IgD-negative memory B cell (primary cell): ENCODE measurements around the gene FRMD4A. TPM values are rescaled to one million over a fixed set of nuclear protein-coding genes. Genes with fewer than 3 reads are reported as not detected.
A peak's percentile ranks its signal among the peaks of the same experiment; 100 is the strongest.

Experiments used
- H3K27ac Mint-ChIP-seq, 3 donors: one replicate each; pipeline ENCODE4 v1.8.0; 2020 to 2022; ENCODE audit warnings: mild to moderate bottlenecking in 3 of 3, mixed read lengths in 3 of 3, moderate library complexity in 1 of 3
- H3K27me3 Mint-ChIP-seq: one replicate; pipeline ENCODE4 v1.8.0; 2021; ENCODE audit warnings: mixed read lengths
- H3K36me3 Mint-ChIP-seq: one replicate; pipeline ENCODE4 v1.8.0; 2020; ENCODE audit warnings: mild to moderate bottlenecking, mixed read lengths
- H3K4me1 Mint-ChIP-seq, 3 donors: one replicate each; pipeline ENCODE4 v1.8.0; 2020 to 2022; ENCODE audit warnings: mixed read lengths in 3 of 3, mild to moderate bottlenecking in 1 of 3
- H3K4me3 Mint-ChIP-seq, 4 donors: one replicate each; pipeline ENCODE4 v1.8.0; 2020 to 2022; ENCODE audit warnings: mild to moderate bottlenecking in 4 of 4, mixed read lengths in 4 of 4, moderate library complexity in 3 of 4
- H3K9me3 Mint-ChIP-seq, 3 donors: one replicate each; pipeline ENCODE4 v1.8.0; 2020 to 2021; ENCODE audit warnings: mixed read lengths in 3 of 3, mild to moderate bottlenecking in 1 of 3
- polyA plus RNA-seq: library from polyadenylated mRNA; unstranded; fragments of 300-500 nt; fragmentation: Illumina TruSeq; gene quantifications from one replicate; pipeline ENCODE4 v1.2.3, GENCODE V29; 2021

Gene FRMD4A
- polyA plus RNA-seq, 1 donor from 2014 or later, result 1.7 TPM

DNA sequence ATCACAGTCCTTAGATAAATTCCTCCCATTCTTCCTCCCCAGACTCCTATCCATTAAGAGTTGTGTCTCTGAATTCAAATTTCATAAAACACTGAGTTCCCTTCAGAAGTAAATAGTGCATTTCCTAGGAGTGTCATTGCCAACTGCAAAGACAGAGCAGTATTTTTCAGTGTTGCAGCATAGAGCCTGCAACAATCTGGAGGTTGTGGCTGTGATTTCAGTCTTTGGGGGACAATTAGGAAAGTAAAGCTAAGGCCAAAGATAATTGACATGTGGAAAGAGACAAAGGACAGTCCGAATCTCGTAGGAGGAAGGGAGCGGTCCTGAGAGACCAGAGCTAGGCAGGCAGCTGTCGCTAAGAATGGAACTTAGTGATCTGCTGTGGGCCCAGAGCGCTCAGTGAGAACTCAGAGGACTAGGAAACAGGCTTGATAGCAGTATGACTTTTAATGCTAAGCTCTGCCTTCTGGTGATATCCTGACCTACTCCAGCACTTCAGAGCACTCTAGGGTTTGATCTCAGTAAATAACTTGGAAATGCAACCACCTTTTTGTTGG is 697.8 kb downstream of the FRMD4A start:
- H3K36me3 Mint-ChIP-seq, result peaks cover 34% of the 10 kb centered on the region
- no peak overlapping the region for H3K27ac Mint-ChIP-seq
- no peaks in the 10 kb centered on the region for H3K27me3 Mint-ChIP-seq
- no peak overlapping the region for H3K4me3 Mint-ChIP-seq
- H3K9me3 Mint-ChIP-seq, result no peaks in the 10 kb centered on the region
- peaks cover 0 to 3% (median 3%) of the 10 kb centered on the region in 3 donors for H3K4me1 Mint-ChIP-seq

- Mint-ChIP-seq H3K36me3 (peaks cover 30% of the 10 kb centered on the region), H3K4me3 (no peak overlapping the region), H3K27me3 (no peaks in the 10 kb centered on the region), H3K4me1 (peaks cover 0 to 3% (median 3%) of the 10 kb centered on the region in 3 donors), H3K9me3 (no peaks in the 10 kb centered on the region), H3K27ac (no peak overlapping the region)
These were observed 698.3 kb downstream of the FRMD4A start for GRCh38 chr10:13632440-13632839.

- Mint-ChIP-seq H3K27me3 (no peaks in the 10 kb centered on the region), H3K36me3 (peaks cover 30% of the 10 kb centered on the region), H3K27ac (no peak overlapping the region), H3K4me1 (peaks cover 0 to 3% (median 3%) of the 10 kb centered on the region in 3 donors), H3K4me3 (no peak overlapping the region), H3K9me3 (no peaks in the 10 kb centered on the region)
These were observed 699.1 kb downstream of the FRMD4A start for GRCh38 chr10:13631594-13631993.

GRCh38 chr10:13630231-13630630 is 700.5 kb downstream of the FRMD4A start:
- H3K4me1 Mint-ChIP-seq, result peaks cover 0 to 3% (median 3%) of the 10 kb centered on the region in 3 donors
- no peak overlapping the region for H3K27ac Mint-ChIP-seq
- H3K27me3 Mint-ChIP-seq, result no peaks in the 10 kb centered on the region
- peaks cover 24% of the 10 kb centered on the region for H3K36me3 Mint-ChIP-seq
- H3K9me3 Mint-ChIP-seq, result no peaks in the 10 kb centered on the region
- no peak overlapping the region for H3K4me3 Mint-ChIP-seq

GRCh38 chr10:13629116-13629515 is 701.6 kb downstream of the FRMD4A start:
- no peak overlapping the region for H3K4me3 Mint-ChIP-seq
- no peak overlapping the region for H3K27ac Mint-ChIP-seq
- no peaks in the 10 kb centered on the region for H3K9me3 Mint-ChIP-seq

GRCh38 chr10:13628661-13629060 is 702.1 kb downstream of the FRMD4A start:
- Mint-ChIP-seq H3K27ac (peak overlapping the region in 1 of 3 donors; percentile 32), H3K27me3 (no peaks in the 10 kb centered on the region), H3K4me1 (peaks cover 0 to 3% (median 3%) of the 10 kb centered on the region in 3 donors), H3K9me3 (no peaks in the 10 kb centered on the region), H3K36me3 (peaks cover 19% of the 10 kb centered on the region), H3K4me3 (no peak overlapping the region)

More at GRCh38 chr10:13629116-13629515, 701.6 kb downstream of the FRMD4A start:
- Mint-ChIP-seq H3K27me3 (no peaks in the 10 kb centered on the region), H3K4me1 (peaks cover 0 to 3% (median 3%) of the 10 kb centered on the region in 3 donors), H3K36me3 (peaks cover 19% of the 10 kb centered on the region)

GRCh38 chr10:13627459-13628310 is 703.0 kb downstream of the FRMD4A start:
- no peaks in the 10 kb centered on the region for H3K9me3 Mint-ChIP-seq
- peaks cover 0 to 3% (median 3%) of the 10 kb centered on the region in 3 donors for H3K4me1 Mint-ChIP-seq
- H3K36me3 Mint-ChIP-seq, result peaks cover 11% of the 10 kb centered on the region

DNA sequence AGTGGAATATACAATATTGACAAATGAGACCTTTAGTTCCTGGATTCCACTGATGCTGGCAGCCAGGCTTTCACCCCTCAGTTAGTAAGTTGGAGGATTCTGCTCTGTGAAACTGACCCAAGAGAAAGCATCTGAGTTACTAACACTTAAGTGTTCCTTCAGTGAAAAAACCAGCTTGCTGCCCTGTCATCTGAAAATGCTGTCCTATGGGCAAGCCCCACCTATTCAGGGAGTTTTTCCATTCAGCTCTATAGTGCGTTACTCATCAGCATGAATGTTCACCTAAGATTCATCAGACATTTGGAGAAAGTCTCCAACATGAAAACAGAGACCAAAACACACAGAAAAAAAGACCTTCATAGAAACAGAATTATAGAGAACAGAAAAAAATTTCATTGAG is 706.1 kb downstream of the FRMD4A start:
- Mint-ChIP-seq H3K27me3 (no peaks in the 10 kb centered on the region), H3K9me3 (no peaks in the 10 kb centered on the region), H3K4me3 (no peak overlapping the region), H3K36me3 (peaks cover 5% of the 10 kb centered on the region), H3K4me1 (no peaks in the 10 kb centered on the region), H3K27ac (peak overlapping the region in 1 of 3 donors; percentile 12)

More at GRCh38 chr10:13627459-13628310, 703.0 kb downstream of the FRMD4A start:
- no peak overlapping the region for H3K4me3 Mint-ChIP-seq
- no peaks in the 10 kb centered on the region for H3K27me3 Mint-ChIP-seq
- H3K27ac Mint-ChIP-seq, result no peak overlapping the region

DNA sequence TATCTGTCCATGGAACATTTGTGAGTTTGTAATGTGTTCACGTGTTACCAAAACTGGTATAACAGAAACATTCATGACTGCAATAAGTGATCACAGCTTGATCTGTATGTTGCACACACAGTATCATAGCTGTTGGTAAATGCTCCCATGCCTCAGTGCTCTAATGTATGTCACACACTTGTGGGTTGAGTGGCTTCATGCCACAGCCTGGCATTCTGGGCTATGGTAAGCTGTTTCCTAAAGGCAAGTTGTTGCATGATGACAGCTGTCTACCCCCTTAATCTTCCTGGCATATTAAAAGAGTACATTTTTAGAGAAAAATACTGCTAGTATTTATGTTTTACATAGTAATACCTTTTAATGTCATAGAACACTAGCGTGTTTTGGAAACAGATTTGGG is 708.8 kb downstream of the FRMD4A start:
- Mint-ChIP-seq H3K27ac (no peak overlapping the region), H3K4me3 (no peak overlapping the region), H3K4me1 (no peaks in the 10 kb centered on the region), H3K9me3 (no peaks in the 10 kb centered on the region), H3K36me3 (peaks cover 3% of the 10 kb centered on the region), H3K27me3 (no peaks in the 10 kb centered on the region)

- Mint-ChIP-seq H3K36me3 (peaks cover 9% of the 10 kb centered on the region), H3K27ac (no peak overlapping the region), H3K4me1 (peaks cover 0 to 2% (median 0%) of the 10 kb centered on the region in 3 donors), H3K27me3 (no peaks in the 10 kb centered on the region), H3K4me3 (no peak overlapping the region), H3K9me3 (no peaks in the 10 kb centered on the region)
These were observed 713.6 kb downstream of the FRMD4A start for GRCh38 chr10:13617116-13617515.

GRCh38 chr10:13615650-13616300 is 714.9 kb downstream of the FRMD4A start:
- peaks cover 11% of the 10 kb centered on the region for H3K36me3 Mint-ChIP-seq
- no peak overlapping the region for H3K4me3 Mint-ChIP-seq
- peaks cover 0 to 2% (median 0%) of the 10 kb centered on the region in 3 donors for H3K4me1 Mint-ChIP-seq
- H3K9me3 Mint-ChIP-seq, result no peaks in the 10 kb centered on the region
- no peaks in the 10 kb centered on the region for H3K27me3 Mint-ChIP-seq
- peak overlapping the region in 1 of 3 donors; percentile 14 for H3K27ac Mint-ChIP-seq

DNA sequence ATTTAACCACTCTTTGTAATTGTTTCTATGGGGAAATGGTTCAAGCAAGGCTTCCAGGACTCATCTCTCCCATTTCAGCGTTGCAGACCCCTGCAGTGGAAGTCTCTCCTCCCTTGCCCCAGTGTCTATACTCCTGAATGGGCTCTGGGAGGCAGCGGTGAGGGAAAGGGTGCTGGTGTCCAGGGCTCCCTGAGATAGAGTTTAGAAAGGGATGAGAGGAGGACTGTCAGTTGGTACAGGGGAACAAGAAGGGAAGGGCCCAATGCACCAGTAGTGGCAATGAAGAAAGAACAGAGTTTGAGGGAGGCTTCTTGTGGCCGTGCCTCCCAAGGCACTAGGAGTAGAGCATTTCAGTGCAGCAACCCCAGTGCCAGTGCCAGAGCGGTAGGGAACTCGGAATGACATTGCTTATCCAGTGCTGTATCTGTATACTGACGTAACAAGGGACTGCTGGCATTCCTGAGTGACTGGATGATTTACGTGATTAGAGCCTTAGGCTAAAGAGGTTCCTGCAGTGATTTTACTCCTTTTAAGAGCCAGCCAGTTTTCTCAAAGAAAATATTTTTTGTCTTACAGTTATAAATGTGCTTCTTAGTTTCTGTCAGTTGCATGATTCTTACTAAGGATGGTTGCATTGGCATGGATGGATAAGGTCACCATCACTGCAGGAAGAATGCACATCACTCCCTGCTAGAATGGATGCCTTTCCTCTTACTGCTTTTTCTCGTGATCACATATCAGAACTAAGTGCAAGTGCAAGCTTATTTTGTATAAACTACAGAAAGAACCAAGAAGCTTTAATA is 716.0 kb downstream of the FRMD4A start:
- peaks cover 15% of the 10 kb centered on the region for H3K36me3 Mint-ChIP-seq
- no peak overlapping the region for H3K27ac Mint-ChIP-seq
- no peaks in the 10 kb centered on the region for H3K9me3 Mint-ChIP-seq
- H3K4me3 Mint-ChIP-seq, result no peak overlapping the region
- H3K27me3 Mint-ChIP-seq, result no peaks in the 10 kb centered on the region
- H3K4me1 Mint-ChIP-seq, result peaks cover 0 to 2% (median 0%) of the 10 kb centered on the region in 3 donors

GRCh38 chr10:13613519-13613918 is 717.2 kb downstream of the FRMD4A start:
- peaks cover 15% of the 10 kb centered on the region for H3K36me3 Mint-ChIP-seq
- H3K4me3 Mint-ChIP-seq, result no peak overlapping the region
- no peaks in the 10 kb centered on the region for H3K27me3 Mint-ChIP-seq
- no peaks in the 10 kb centered on the region for H3K9me3 Mint-ChIP-seq
- peaks cover 0 to 2% (median 0%) of the 10 kb centered on the region in 3 donors for H3K4me1 Mint-ChIP-seq
- H3K27ac Mint-ChIP-seq, result no peak overlapping the region

DNA sequence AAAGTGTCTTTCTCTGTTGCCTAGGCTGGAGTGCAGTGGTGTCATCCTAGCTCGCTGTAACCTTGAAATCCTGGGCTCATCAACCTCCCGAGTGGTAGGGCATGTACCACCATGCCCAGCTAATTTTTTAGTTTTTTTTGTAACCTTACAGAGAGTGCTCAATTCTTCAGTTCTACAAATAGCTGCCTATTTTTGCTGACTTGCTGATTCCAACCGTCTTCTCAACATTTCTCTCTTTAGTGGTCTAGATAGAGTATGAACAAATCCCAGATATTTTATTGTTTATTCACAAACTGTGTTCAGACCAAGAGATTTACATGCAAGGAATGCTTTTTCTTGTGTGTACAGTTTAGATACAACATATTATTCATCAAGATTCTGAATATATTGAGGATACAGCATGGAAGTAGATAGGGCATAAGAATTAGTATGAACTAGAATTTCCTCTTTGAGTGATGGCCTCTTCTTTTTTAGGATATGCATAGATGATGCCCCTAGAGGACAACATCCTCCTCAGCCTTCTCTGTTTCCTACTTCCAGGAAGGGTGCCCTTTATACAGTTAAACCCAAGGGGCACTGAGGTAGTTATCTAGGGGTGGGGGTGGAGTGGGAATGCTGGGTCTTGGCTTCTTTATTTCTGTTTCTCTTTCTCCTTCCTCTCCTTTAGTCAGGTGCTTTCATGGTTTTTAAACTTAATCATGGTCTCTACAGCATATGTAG is 717.9 kb downstream of the FRMD4A start:
- H3K4me1 Mint-ChIP-seq, result peaks cover 0 to 2% (median 0%) of the 10 kb centered on the region in 3 donors
- H3K27ac Mint-ChIP-seq, result no peak overlapping the region
- no peaks in the 10 kb centered on the region for H3K27me3 Mint-ChIP-seq
- H3K4me3 Mint-ChIP-seq, result no peak overlapping the region
- H3K9me3 Mint-ChIP-seq, result no peaks in the 10 kb centered on the region
- peaks cover 15% of the 10 kb centered on the region for H3K36me3 Mint-ChIP-seq
